Ovary (tissue), 3 donors: Measurements from ENCODE around the gene SMIM10.

Source experiments
- CTCF ChIP-seq, 3 donors: fragments of 450-650 bp in 2 of 3; fragments of 200-600 bp in 1 of 3; IDR thresholded peaks; one replicate each; pipeline versions ENCODE4 v1.5.1 to v1.8.0; 2016 to 2022; ENCODE audit warnings: antibody characterized with exemption in 3 of 3, mild to moderate bottlenecking in 1 of 3
- POLR2A ChIP-seq: fragments of 450-650 bp; IDR thresholded peaks from one replicate; pipeline ENCODE4 v1.6.1; 2017; ENCODE audit warnings: antibody characterized with exemption, mild to moderate bottlenecking, moderate library complexity
- donor health status: DM: no; HTN: no; CAD: no.

- TF ChIP-seq POLR2A (no peak), CTCF (IDR thresholded peaks at IDR 0.05) (no peak)
These were observed 9.7 kb downstream of the SMIM10 start for GRCh38 chrX:135000516-135000915.
